Retina (tissue), 1 donor: Measurements from ENCODE around the gene FCSK.
"Not testable (repeated sequence)": the region's sequence is repeated elsewhere in the genome, so short reads cannot be mapped to it uniquely, and the experiment has no call there.

Experiments
- DNase-seq: peaks from one replicate; pipeline ENCODE4 v3.0.0-alpha.2; 2016

Gene FCSK

GRCh38 chr16:70480127-70481105 is 26.0 kb downstream of the FCSK start:
- no peak for DNase-seq

GRCh38 chr16:70481929-70482536 is 27.6 kb downstream of the FCSK start:
- no peak for DNase-seq

GRCh38 chr16:70482624-70483023 is 28.2 kb downstream of the FCSK start:
- no peak for DNase-seq

- no peak for DNase-seq
Observed at GRCh38 chr16:70483426-70483825, 29.0 kb downstream of the FCSK start.

GRCh38 chr16:70484867-70485266 is 30.5 kb downstream of the FCSK start:
- DNase-seq = no peak

GRCh38 chr16:70490261-70490660 is 35.9 kb downstream of the FCSK start:
- DNase-seq = no peak

GRCh38 chr16:70493802-70494201 is 39.4 kb downstream of the FCSK start:
- DNase-seq = no peak

- DNase-seq = no peak
Observed at GRCh38 chr16:70494202-70494770, 39.9 kb downstream of the FCSK start.

GRCh38 chr16:70494777-70495176 is 40.4 kb downstream of the FCSK start:
- DNase-seq = no peak

- DNase-seq = no peak
Observed at GRCh38 chr16:70495425-70496182, 41.2 kb downstream of the FCSK start.

GRCh38 chr16:70496513-70496912 is 42.1 kb downstream of the FCSK start:
- no peak for DNase-seq

GRCh38 chr16:70508752-70509151 is 54.4 kb downstream of the FCSK start:
- DNase-seq = no peak

GRCh38 chr16:70510216-70510615 is 55.8 kb downstream of the FCSK start:
- DNase-seq = no peak

- DNase-seq = no peak
Observed at GRCh38 chr16:70511833-70512232, 57.4 kb downstream of the FCSK start.

- no peak for DNase-seq
Observed at GRCh38 chr16:70512456-70512855, 58.1 kb downstream of the FCSK start.

GRCh38 chr16:70520612-70521297 is 66.4 kb downstream of the FCSK start:
- no peak for DNase-seq

- DNase-seq = no peak
Observed at GRCh38 chr16:70522216-70523075, 68.1 kb downstream of the FCSK start.

GRCh38 chr16:70523076-70523742 is 68.8 kb downstream of the FCSK start, which contains the start of gene COG4:
Gene COG4, minus strand, starts transcription at chr16:70523554. Its CDS starts 11 bp downstream, at chr16:70523543.
- peak; percentile 98 for DNase-seq

- peak; percentile 98 for DNase-seq
Observed at GRCh38 chr16:70523743-70524398, 69.5 kb downstream of the FCSK start, which contains the start of gene SF3B3. Gene SF3B3, plus strand, starts transcription at chr16:70523816. Its CDS starts 2,841 bp downstream, at chr16:70526657.

GRCh38 chr16:70524399-70524825 is 70.0 kb downstream of the FCSK start:
- DNase-seq = not testable (repeated sequence)
